ENCODE results near the gene TTC34. TPM values are rescaled to one million over a fixed set of nuclear protein-coding genes. Genes with fewer than 3 reads are reported as not detected.

The TTC34 gene
- total and polyA plus RNA-seq, 9 of the 15 experiments (the other 6 are each of a cell fraction or from before 2014, with no cell fraction given), result 0.03 to 0.38 (median 0.05) TPM; not detected in 2

DNA sequence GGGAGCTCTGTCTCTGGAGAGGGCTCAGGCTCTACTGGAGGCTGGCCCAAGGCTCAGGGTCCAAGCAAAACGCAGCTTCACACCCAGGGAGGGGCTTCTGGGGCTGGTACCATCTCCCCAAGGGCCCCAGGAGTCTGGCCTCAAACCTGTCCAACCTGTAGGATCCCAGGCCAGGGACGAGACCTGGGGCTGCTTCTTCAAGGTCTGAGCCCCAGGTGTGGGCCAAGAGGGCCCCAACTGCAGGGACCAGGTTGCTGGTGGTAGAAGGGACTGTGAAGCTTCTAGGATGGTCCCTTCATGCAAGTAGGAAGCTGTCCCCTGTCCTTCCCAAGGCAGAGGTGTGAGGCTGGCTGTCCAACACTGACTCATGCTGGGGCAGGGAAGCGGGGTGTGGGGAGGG lies 160.9 kb downstream of the TTC34 start:
- POLR2A ChIA-PET, result interaction anchor here (0.6 to 1.0 kb wide), 4 partner anchors 11 to 114 kb away, joined by 3 to 5 read pairs (median 4); partner anchors contain the start of gene PANK4

More for the DNA sequence above, 160.9 kb downstream of the TTC34 start:
- Histone ChIP-seq H3K27ac (ENCODE audit: extremely low read depth, low read depth, low read length) (no peak overlapping the region), H3K9ac (ENCODE audit: insufficient read depth in 1 of 2, low read depth in 2 of 2, low read length in 2 of 2) (no peak overlapping the region), H3K27me3 (ENCODE audit: control insufficient read depth in 2 of 2, insufficient read depth in 2 of 2, low read length in 2 of 2) (peaks cover 0 to 12% of the 10 kb centered on the region in 2 experiments; a peak in 2 of 5 replicates), H3K9me3 (replicated peaks; ENCODE audit: control insufficient read depth, insufficient read depth, low read depth, low read length) (no peaks in the 10 kb centered on the region), H3K4me2 (ENCODE audit: insufficient read depth, low read length) (no peak overlapping the region), H3K36me3 (ENCODE audit: control insufficient read depth, insufficient read depth, low read length) (no peaks in the 10 kb centered on the region), H4K20me1 (replicated peaks; ENCODE audit: control insufficient read depth, insufficient read depth, low read length) (no peaks in the 10 kb centered on the region), H3K4me1 (replicated peaks in 1 of 2; ENCODE audit: control insufficient read depth in 2 of 2, insufficient read depth in 2 of 2, low read length in 2 of 2) (peaks cover 0 to 37% of the 10 kb centered on the region in 2 experiments; a peak in 2 of 5 replicates), H3K4me3 (no peak overlapping the region), H3K79me2 (ENCODE audit: control insufficient read depth, insufficient read depth, low read length) (no peaks in the 10 kb centered on the region), H3K9me1 (ENCODE audit: control insufficient read depth, insufficient read depth, low read length) (peaks cover 2% of the 10 kb centered on the region), H2AFZ (ENCODE audit: low read depth, low read length) (no peak overlapping the region)
- WGBS (ENCODE audit: insufficient coverage, low coverage, missing lambda C conversion rate), result 47% methylated on average over 3 of the region's 3 CpGs
- FAIRE-seq (no peak), ATAC-seq (no peak), DNase-seq (ENCODE audit: extremely low read depth in 1 of 4, low spot score in 3 of 4) (no peak)
- TF ChIP-seq ZNF668 (CRISPR knock-in tag; IDR thresholded peaks at IDR 0.05) (no peak), CBX5 (IDR thresholded peaks at IDR 0.05; ENCODE audit: borderline replicate concordance, low read depth) (no peak), TAF9B (IDR thresholded peaks at IDR 0.05; ENCODE audit: partially characterized antibody) (no peak), OTX1 (CRISPR knock-in tag; IDR thresholded peaks at IDR 0.05) (no peak), NFYB (IDR thresholded peaks at IDR 0.05; ENCODE audit: extremely low read depth, insufficient read length) (no peak), HMG20B (CRISPR knock-in tag; IDR thresholded peaks at IDR 0.05) (no peak), ZNF77 (CRISPR knock-in tag; IDR thresholded peaks at IDR 0.05) (no peak), ZC3H4 (CRISPR knock-in tag; IDR thresholded peaks at IDR 0.05; ENCODE audit: borderline replicate concordance) (no peak), TCF3 (CRISPR knock-in tag; IDR thresholded peaks at IDR 0.05) (no peak), NR2F6 (CRISPR knock-in tag; IDR thresholded peaks at IDR 0.05) (no peak), HOXB6 (CRISPR knock-in tag; IDR thresholded peaks at IDR 0.05; ENCODE audit: borderline replicate concordance) (no peak), SETDB1 (IDR thresholded peaks at IDR 0.05; ENCODE audit: low read length) (no peak)
- TF ChIP-seq, protein P1, sequence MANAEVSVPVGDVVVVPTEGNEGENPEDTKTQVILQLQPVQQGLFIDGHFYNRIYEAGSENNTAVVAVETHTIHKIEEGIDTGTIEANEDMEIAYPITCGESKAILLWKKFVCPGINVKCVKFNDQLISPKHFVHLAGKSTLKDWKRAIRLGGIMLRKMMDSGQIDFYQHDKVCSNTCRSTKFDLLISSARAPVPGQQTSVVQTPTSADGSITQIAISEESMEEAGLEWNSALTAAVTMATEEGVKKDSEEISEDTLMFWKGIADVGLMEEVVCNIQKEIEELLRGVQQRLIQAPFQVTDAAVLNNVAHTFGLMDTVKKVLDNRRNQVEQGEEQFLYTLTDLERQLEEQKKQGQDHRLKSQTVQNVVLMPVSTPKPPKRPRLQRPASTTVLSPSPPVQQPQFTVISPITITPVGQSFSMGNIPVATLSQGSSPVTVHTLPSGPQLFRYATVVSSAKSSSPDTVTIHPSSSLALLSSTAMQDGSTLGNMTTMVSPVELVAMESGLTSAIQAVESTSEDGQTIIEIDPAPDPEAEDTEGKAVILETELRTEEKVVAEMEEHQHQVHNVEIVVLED (CRISPR knock-in tag; IDR thresholded peaks at IDR 0.05), result no peak
- in situ Hi-C loops (cut with MboI), result no loop called here
- CTCF ChIA-PET (ENCODE audit: low intra/inter-chr PET ratio), result no interaction called here
- intact Hi-C loops (cut with micrococcal nuclease), result loop anchor here (10.0 kb wide), 2 partner anchors 96 to 226 kb away; partner anchors contain the start of gene PEX10
- no TSS peak for BruUV-seq (replicated peaks)
